GM19324 (cell line): ENCODE data around the gene IKZF1.

Source experiments
- ATAC-seq: cut with Tn5 transposase; IDR thresholded peaks from one replicate; pipeline ENCODE4 v1.9.1; 2021; ENCODE audit warnings: mild to moderate bottlenecking, moderate library complexity; ENCODE audit not compliant: unreplicated experiment, low FRiP score

Gene IKZF1

DNA sequence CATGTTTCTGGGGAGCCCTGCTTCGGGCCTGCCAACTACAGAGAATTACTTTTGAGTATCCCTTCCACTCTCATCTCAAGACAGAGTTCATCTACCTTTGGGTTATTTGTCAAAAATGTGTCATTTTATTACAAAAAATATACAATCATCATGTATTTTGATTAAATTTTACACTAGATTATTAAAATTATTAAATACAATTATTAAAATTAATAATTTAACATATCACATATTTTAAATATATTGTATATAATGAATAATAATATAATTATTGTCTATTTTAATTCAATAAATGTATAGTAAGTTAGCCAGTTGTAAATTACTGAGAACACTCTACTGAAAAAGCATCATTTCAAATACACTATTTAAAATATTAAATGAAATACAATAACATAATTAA lies 94.7 kb downstream of the IKZF1 start:
- ATAC-seq: no peak

DNA sequence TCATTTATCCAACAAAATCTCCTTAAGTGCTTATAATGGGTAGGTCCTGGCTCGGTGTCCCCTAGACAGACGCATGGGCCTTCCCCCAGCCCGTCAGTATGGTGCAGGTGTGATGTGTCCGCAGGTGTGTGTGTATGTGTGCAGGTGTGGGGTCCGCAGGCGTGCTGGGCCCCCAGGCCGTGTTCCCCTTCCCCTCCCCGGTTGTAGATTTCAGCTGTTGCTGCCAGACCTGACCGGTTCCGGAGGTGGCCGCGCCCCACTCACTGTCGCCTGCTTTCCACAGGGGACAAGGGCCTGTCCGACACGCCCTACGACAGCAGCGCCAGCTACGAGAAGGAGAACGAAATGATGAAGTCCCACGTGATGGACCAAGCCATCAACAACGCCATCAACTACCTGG lies 95.1 kb downstream of the IKZF1 start:
- ATAC-seq: no peak

DNA sequence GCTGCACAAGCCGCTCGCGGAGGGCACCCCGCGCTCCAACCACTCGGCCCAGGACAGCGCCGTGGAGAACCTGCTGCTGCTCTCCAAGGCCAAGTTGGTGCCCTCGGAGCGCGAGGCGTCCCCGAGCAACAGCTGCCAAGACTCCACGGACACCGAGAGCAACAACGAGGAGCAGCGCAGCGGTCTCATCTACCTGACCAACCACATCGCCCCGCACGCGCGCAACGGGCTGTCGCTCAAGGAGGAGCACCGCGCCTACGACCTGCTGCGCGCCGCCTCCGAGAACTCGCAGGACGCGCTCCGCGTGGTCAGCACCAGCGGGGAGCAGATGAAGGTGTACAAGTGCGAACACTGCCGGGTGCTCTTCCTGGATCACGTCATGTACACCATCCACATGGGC lies 95.6 kb downstream of the IKZF1 start:
- no peak for ATAC-seq

DNA sequence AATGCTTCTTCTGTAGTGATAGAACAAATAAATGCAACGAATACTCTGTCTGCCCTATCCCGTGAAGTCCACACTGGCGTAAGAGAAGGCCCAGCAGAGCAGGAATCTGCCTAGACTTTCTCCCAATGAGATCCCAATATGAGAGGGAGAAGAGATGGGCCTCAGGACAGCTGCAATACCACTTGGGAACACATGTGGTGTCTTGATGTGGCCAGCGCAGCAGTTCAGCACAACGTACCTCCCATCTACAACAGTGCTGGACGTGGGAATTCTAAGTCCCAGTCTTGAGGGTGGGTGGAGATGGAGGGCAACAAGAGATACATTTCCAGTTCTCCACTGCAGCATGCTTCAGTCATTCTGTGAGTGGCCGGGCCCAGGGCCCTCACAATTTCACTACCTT lies 99.9 kb downstream of the IKZF1 start:
- no peak for ATAC-seq

DNA sequence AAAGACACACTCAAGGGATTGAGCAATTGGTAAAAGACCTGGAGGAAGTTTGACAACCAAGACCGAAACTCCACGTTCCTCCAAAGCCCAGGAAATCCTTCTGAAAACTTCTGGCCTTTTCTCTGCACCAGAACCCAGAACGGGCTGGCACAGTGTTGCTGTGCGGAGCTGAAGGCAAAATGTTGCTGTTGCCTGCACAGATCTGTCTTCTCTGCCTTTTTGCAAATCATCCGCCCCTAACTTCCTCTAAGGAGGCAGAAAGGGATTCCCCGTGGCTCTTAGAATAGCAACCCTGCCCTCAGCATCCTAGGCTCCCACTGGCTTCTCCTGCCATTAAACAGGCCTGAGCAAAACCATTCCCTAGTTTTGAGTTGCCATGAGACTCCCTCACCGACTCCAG lies 100.7 kb downstream of the IKZF1 start:
- no peak for ATAC-seq

DNA sequence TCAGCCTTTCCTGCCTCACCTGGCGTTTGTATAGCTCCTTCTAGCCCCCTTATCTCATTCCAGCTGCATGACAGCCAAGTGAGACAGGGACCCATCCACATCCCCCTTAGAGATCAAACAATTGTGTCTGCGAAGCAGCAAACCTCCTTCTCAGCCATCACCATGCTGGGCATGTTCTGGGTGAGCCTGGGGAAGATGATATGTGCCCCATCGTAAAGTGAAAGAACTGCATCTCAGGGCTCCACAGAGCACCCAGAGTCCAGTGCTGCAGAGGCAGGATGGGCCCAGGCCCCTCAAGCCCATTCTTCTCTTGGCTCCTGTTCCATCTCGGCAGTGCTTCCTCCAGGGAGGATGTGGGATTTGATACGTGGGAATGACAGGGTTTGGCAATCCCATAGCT lies 102.4 kb downstream of the IKZF1 start:
- no peak for ATAC-seq

DNA sequence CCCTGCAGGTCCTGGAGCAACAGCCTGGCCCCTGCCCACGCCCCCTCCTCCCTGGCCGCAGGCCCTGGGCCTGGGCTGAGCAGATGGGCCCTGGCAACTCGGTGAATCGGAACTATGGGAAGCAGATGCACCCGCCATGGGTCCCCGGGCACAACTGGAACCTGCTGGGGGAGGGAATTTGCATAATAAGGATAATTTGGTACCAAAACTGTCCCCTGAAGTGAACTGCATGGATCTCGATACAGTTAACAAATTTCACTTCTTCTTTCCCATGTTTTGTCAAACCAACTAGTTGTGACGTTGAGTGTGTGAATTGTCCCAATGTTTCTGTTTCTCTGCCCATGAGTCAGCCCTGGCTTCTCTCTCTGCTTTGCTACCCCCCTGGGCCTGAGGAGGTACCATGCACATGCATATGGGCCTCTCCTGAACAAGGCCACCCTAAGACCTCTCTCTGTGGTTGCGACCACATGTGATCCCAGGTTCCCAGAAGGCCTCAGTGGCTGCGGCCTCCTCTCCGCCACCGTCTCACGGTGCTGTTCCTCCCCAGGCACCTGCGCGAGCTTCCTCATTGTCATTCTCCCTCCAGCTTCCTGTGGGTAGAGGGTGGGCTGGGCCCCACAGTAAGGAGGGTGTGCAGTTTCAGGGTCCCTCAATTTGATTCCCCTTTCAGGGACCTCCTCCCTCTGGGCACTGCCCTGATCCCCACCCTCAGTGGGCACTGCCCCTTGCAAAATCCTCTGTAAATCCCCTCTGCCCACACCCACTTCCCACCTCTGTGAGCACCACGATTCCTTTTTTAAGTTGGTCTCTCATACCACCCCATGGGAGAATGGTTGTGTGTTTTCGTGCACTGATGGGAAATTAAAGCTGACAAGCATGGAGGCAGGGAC lies 105.6 kb downstream of the IKZF1 start:
- peak; percentile 50 for ATAC-seq

DNA sequence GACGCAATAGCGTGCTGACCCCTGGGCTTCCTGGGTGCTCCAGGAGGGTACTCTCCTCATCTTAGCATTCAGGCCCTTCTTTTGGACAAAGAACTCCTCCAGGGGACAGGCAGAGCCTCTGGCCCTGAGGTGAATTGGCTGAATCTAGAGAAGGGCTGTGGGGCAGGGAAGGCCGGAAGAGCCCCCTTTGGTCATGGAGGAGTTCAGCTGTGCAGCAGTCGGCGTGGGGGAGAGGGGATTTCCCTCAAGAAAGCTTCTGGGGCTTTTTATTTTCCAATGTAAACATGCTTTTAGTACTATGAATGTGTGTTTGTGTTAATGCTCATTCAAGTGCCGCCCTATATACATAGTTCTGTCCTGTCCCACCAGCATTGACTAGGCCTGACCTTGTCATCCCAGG lies 106.8 kb downstream of the IKZF1 start:
- ATAC-seq: no peak

DNA sequence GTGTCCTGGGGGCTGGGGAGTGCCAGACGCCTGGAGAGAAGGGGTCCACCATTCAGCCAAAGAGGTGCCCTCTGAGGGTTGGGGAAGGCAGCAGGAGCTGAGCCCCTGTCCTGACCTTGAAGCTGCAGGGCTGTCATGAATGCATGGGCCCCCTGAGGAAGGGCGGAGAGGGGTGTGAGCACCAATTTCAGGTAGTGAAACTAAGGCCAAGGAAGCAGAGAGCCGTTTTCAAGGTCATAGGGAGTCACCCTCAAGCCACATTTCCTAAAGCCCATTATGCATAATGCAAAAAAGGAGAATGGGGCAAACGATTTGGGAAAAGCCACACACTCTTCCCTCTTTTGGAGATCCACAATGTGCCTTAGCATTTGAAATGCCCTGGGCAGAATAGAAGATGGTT lies 108.5 kb downstream of the IKZF1 start:
- ATAC-seq: no peak

DNA sequence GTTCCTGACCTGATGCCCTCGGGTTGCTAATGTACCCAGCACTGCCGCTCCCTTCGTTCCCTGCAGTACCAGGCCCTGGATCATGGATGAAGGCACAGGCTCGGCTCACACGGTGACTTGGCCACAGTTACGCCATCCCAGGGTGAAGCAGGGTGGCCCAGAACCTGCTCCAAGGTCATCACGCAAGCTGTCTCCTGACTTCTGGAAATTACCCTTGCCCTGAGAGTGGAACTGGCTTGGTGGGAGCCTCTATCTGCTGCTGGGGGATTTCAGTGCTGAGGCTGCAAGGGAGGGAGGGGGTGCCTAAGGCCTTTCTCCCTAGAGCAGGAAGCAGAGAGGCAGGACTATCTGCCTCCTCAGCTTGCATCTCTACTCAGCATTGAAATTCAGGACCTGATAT lies 109.0 kb downstream of the IKZF1 start:
- ATAC-seq: no peak

DNA sequence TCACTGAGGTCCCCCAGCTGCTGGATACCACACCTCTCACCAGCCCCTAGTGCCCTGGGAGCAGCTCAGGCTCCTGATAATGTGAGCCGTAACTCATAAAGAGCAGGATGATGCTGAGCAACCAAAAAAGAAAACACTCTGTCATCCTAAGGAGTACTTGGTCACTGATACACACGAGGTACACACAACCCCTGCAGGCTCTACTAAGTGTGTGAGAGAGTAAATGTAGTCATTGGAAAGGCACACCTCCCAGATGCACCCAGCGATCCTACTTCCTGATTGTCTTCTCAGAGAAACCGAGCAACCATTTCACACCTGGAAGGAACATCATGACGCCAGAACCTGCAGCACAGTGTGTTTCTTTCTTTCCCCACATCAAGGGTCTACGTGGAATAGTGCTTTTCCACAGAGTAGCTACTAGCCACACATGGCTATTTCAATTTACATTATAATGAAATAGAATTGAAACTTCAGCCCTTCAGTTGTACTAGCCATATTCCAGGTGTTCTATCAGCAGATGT lies 111.4 kb downstream of the IKZF1 start:
- ATAC-seq: no peak

DNA sequence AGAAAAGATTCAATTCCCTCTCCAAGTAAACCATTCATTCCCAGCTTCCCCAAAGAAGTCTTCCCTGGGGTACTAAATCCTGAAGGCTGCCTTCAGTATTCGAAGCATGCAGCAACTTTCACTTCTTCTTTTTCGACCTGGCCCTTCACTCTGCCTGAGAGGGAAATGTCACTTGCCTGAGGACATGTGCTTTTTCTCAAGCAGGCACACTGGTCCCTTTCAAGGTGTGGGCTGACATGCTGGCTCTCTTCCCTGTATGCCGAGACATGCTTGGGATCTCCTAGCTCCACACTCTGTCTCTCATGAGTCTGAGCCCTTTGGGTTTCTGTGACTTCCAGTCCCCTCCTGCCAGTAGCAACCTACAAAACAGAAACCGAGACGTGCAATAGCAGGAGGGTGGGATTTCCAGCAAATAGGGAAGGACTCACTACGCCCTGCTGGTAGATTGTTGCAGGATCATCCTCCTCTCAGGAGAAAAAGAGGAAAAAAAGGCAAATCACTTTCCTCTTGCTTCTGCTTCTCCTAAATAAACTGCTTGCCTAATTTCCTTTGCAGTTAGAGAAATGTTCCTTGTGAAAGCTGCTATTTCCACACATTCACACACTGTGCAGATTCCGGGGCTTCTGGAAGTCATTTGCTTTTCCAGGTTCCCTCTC lies 112.1 kb downstream of the IKZF1 start:
- peak; percentile 69 for ATAC-seq

DNA sequence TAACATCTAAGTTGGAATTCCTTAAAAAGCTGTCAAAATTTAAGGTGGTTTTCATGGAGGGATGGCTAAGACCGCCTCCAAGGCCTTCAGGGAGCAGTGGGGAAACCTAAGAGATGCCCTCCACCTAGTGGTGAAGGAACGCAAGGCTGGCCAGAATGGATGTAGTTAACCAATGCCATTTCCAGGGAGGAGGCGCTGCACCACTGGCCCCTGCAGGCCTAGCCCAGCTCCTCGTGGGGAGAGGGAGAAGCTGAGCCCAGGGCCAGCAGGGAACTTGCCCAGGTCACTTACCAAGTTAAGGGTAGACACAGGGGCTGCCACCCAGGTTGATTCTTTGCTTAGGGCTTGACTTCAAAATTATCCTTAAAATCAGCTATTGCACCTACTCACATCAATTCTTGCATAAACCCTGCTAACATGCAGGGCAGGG lies 113.6 kb downstream of the IKZF1 start:
- ATAC-seq: peak; percentile 75

DNA sequence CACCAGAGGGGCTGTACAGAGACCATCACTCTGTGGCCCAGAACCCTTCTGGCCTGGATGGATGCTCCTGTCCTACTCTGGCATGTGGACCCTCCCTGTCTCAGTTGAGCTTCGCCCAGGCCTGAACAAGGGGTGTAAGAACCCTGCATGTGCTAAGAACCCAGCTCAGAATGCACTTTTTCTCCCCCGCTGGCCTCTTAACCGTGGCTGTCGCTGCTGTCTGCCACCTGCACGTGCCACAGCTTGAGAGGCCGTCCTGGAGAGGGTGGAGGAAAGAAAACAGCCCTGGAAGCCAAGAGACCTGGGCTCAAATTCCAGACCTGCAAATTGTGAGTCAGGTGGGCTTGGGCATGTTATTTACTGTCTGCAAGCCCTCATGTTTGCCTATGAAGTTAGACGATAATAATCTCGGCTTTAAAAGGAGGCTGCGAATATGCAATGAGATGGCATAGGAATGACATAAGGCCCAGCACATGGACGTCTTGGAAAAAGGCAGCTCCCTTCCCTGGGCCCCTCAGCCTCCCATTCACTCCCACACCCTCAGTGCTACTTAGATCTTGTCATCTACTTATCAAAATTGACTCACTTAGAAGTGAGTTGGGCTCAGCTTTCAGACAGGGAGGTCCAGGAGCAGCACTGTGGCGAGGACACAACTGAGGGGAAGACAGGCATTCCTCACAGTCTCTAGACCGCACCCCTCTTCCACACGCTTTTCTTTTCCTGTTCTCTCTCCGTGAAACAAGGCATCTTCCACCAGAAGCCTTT lies 114.2 kb downstream of the IKZF1 start:
- ATAC-seq: no peak

DNA sequence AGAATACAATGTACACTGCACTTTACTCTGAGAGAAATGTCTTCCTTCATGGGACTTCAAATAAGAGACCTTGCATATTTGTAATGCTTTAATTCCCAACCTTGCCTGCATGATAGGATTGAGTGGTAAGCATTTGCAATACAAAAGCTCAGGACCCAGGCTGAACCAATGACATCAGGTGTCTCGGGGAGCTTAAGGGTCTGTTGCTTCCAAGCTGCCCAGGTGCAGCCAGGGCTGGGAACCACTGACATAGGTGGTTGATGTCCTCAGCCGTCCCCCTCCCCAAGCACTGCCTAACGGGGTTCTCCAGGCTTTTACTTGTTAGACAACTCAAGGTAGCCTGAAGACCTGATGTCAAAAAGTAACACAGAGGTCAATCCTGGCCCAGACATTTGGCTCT lies 116.5 kb downstream of the IKZF1 start:
- ATAC-seq: no peak

DNA sequence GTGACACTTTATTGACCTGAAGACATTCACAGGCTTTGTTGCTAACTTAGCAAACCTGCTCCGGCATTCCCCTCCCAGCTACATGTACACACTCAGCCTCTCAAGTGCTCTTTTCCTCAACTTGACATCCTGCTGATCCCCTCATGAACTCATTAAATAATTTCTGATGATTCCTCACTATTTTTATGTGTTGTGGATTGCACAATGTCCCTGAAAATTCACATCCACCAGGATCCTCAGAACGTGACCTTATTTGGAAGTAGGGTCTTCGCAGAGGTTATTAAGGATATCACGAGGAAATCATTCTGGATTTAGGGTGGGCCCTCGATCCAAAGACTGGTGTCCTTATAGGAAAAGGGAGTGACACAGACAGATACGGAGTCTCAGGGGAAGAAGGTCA lies 118.3 kb downstream of the IKZF1 start:
- no peak for ATAC-seq

DNA sequence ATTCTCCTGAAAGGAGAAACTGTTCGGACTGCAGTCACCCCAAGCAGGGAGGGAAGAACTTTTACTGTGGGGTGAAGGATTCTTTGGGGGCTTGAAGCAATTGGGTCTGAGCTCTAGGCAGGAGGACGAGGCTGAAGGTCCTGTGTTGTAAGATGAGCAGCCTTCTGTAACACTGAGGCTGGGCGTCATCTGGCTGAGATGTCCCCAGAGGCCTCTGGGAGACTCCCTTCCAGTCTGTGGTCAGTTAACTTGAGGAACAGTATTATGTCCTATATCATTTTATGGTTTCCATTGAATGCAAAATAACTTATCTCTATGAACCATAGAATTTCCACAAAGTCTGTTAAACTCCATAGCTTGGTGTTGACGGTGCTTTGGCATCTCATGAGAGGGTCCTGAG lies 119.3 kb downstream of the IKZF1 start:
- ATAC-seq: no peak

DNA sequence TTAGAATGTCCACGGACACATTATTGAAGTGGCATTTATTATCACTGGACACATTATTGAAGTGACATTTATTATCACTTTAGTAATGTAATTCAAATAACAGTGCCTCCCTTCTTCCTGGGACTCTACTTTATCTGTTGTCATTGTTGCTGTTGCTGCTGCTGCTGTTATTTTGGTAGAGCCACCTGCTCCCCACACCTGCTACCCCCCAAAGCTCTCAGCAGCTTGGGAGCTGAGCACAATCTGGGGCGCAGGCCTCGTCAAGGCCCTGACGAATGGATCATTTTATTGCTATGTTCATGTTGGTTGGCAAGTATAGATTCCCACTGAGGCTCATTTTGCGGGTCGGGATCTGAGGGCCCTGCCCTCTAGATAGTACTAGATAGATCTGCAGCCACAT lies 120.8 kb downstream of the IKZF1 start:
- ATAC-seq: no peak

DNA sequence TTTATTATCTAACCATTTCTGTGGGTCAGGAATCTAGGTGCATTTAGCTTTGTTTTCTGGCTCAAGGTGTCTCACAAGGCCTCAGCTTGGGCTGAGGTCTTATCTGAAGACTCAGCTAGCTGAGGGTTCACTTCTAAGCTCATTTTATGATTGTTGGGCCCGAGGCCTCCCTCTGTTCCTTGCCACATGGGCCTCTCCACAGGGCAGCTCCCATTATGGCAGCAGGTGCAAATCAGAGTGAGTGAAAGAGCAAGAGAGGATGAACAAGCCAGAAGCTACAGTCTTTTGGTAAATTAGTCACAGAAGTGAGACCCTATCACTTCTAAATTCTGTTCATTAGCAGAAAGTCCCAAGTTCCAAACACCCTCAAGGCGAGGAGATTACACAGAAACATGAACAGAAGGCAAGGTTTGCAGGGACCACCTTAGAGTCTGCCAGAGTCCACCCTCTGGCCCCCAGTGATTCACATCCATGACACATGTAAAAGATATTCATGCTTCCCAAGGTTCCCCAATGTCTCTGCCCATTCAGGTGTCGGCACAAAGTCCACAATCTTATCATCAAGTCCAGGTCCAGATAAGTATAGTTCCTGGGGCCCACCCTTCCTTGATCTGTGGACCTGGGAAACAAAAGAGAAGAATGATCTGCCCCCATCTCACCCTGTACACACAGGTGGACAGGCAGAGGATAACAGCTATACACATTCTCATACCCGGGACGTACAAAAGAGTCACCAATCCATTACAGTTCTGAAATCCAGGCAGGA lies 121.9 kb downstream of the IKZF1 start:
- ATAC-seq: no peak

DNA sequence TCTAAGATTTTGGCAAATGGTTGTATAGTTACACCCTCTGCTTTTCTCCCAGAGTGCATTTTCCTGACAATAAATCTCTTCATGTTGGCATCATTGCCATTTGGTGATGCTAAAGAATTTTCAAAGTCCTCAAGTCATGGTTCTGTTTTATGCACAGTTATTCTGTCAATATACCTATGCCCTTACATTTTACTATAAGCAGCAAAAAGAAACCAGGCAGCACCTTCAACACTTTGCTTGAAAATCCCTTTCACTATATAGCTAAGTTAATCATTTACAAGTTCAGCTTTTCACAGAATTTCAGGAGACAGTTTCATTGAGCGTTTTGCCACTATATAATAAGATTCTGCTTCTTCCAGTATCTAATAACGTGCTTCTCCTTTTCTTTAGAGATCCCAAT lies 123.0 kb downstream of the IKZF1 start:
- ATAC-seq: no peak
